ENCODE results near the gene OPRD1.
"Not testable (repeated sequence)": the region's sequence is repeated elsewhere in the genome, so short reads cannot be mapped to it uniquely, and the experiment has no call there.

OPRD1 gene

GRCh38 chr1:28789412-28789811 lies 22.6 kb upstream of the OPRD1 start:
- no peak for DNase-seq (ENCODE audit: low spot score)
- TF ChIP-seq CTCF (IDR thresholded peaks at IDR 0.05; ENCODE audit: borderline replicate concordance, control extremely low read depth, extremely low read depth, insufficient read depth, missing control alignments), result no peak
- in situ Hi-C loops (cut with MboI; ENCODE audit: low sequenced_read_pairs, unreplicated experiment), result loop anchor here (10.0 kb wide), 2 partner anchors 245 to 405 kb away; no protein-coding TSS in a partner anchor

DNA sequence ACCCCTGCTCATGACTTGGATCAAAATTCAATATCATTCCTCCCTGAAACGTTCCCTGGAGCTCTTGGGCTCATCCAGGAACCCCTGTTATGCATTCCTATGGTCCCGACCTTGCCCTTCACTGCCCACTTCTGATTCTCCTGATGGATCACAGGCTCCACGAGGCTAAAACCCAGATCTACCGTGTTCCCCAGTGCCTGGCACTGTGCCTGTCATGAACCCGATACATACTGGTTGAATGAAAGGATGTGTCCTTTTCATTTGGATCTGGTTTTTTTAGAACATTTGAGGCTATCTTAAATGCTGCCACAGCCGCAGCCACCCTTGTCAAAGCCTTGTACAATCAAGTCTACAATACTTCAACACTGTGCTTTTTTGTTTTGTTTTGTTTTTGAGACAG lies 22.2 kb upstream of the OPRD1 start:
- no peak for TF ChIP-seq CTCF (IDR thresholded peaks at IDR 0.05; ENCODE audit: borderline replicate concordance, control extremely low read depth, extremely low read depth, insufficient read depth, missing control alignments)
- no peak for DNase-seq (ENCODE audit: low spot score)
- in situ Hi-C loops (cut with MboI; ENCODE audit: low sequenced_read_pairs, unreplicated experiment), result loop anchor here (5.0 to 10.0 kb wide), 3 partner anchors 77 to 405 kb away; no protein-coding TSS in a partner anchor

DNA sequence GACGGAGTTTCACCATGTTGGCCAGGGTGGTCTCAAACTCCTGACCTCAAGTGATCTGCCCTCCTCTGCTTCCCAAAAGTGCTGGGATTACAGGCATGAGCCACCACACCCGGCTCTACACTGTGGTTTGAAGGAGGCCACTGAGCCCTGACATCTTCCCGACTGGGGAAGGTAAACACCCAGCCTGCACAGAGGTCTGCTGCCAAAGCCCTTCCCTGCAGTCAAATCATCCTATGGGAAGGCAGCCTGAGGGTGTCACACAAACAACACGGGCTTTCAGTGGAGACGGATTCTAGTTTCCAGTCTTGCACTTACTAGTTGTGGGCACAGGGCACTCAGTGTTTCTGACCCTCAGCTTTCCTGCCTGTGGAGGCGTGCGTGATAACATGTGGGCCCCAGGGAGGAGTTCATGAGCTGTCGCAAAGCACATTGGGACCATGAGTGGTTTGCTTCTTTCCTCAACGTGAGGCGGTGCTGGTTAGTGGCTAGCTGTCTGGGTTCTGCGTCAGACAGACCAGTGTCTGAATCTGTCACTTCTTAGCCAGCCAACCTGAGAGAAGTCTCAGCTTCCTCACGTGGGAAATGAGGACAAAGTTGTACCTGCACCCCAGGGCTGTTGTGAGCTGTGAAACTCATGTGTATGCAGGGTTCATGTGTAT lies 21.5 kb upstream of the OPRD1 start:
- DNase-seq (ENCODE audit: low spot score), result no peak
- no peak for TF ChIP-seq CTCF (IDR thresholded peaks at IDR 0.05; ENCODE audit: borderline replicate concordance, control extremely low read depth, extremely low read depth, insufficient read depth, missing control alignments)
- in situ Hi-C loops (cut with MboI; ENCODE audit: low sequenced_read_pairs, unreplicated experiment), result loop anchor here (5.0 kb wide), 1 partner anchor 77 kb away; no protein-coding TSS in a partner anchor

- DNase-seq (ENCODE audit: low spot score), result not testable (repeated sequence)
- in situ Hi-C loops (cut with MboI; ENCODE audit: low sequenced_read_pairs, unreplicated experiment), result loop anchor here (5.0 kb wide), 1 partner anchor 75 kb away; no protein-coding TSS in a partner anchor
Observed at GRCh38 chr1:28791929-28792328, 20.0 kb upstream of the OPRD1 start.

DNA sequence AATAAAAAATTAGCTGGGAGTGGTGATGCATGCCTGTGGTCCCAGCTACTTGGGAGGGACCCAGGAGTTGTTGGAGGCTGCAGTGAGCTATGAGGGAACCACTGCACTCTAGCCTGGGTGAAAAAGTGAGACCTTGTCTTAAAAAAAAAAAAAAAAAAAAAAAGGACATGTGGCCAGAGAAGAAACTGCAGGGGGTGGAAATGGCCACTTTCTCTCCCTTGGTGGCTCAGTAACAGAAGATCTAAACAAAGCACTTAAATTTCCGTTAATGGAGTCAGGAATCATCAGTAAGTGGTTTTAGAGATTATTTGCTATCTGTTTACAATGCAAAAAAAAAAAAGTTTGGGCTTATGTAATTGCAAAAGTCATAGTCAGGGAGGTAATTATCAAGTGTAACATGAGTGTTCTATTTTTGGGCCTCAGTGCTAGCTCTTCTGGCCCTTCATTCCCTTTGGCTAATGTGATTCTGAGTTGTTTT lies 19.3 kb upstream of the OPRD1 start:
- in situ Hi-C loops (cut with MboI; ENCODE audit: low sequenced_read_pairs, unreplicated experiment), result loop anchor here (5.0 kb wide), 1 partner anchor 75 kb away; no protein-coding TSS in a partner anchor
- no peak for TF ChIP-seq CTCF (IDR thresholded peaks at IDR 0.05; ENCODE audit: borderline replicate concordance, control extremely low read depth, extremely low read depth, insufficient read depth, missing control alignments)
- no peak for DNase-seq (ENCODE audit: low spot score)

DNA sequence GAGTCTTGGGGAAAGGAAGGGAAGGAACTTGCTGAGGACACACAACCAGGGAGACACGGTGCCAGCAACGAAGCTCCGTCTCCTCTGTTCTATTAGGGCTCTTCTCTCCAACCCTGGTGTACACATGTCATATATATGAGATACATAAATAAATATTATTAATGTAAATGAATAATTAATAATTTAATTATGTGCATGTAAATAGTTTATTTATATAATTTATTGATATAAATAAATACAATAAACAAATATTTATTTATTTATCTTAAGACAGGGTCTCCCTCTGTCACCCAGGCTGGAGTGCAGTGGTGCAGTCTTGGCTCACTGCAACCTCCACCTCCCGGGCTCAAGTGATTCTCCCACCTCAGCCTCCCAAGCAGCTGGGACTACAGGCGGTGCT lies 17.4 kb upstream of the OPRD1 start:
- not testable (repeated sequence) for DNase-seq (ENCODE audit: low spot score)
- in situ Hi-C loops (cut with MboI; ENCODE audit: low sequenced_read_pairs, unreplicated experiment), result loop anchor here (5.0 kb wide), 1 partner anchor 73 kb away; no protein-coding TSS in a partner anchor

- in situ Hi-C loops (cut with MboI; ENCODE audit: low sequenced_read_pairs, unreplicated experiment), result no loop called here
- no peak for TF ChIP-seq CTCF (IDR thresholded peaks at IDR 0.05; ENCODE audit: borderline replicate concordance, control extremely low read depth, extremely low read depth, insufficient read depth, missing control alignments)
- DNase-seq (ENCODE audit: low spot score), result no peak
Observed at GRCh38 chr1:28796352-28797211, 15.4 kb upstream of the OPRD1 start.
